ENCODE results near the gene PCSK2. TPM values are rescaled to one million over a fixed set of nuclear protein-coding genes. Genes with fewer than 3 reads are reported as not detected.

PCSK2 gene
- total RNA-seq, 1 donor from 2014 or later: 1.7 TPM

- intact Hi-C loops (cut with micrococcal nuclease): no loop called here
- no peak for ATAC-seq
- no peak for DNase-seq
These were observed 152.8 kb downstream of the PCSK2 start for GRCh38 chr20:17379651-17380050.

- ATAC-seq (no peak), DNase-seq (no peak)
- intact Hi-C loops (cut with micrococcal nuclease): no loop called here
These were observed 154.0 kb downstream of the PCSK2 start for GRCh38 chr20:17380801-17381200.

DNA sequence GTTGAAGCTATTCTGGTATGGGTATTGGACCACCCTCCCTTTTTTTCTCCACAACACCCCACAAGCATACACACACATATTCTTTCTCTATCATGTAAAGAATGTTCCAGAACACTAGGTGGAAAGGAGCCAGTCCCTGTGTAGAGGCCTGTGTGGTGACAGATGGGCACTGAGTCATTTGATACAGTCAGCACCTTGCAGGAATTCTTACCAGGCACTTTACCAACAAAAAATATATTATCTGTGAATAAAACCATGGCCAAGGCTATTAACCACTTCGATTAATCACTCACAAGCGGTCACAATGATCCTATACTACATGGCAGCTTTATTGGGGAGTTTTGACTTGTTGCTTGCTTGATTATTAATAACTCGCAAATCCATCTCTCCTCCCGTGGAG is 154.9 kb downstream of the PCSK2 start:
- DNase-seq (no peak), ATAC-seq (no peak)
- intact Hi-C loops (cut with micrococcal nuclease): no loop called here

- intact Hi-C loops (cut with micrococcal nuclease): no loop called here
- ATAC-seq (no peak), DNase-seq (no peak)
These were observed 159.0 kb downstream of the PCSK2 start for GRCh38 chr20:17385798-17386197.

DNA sequence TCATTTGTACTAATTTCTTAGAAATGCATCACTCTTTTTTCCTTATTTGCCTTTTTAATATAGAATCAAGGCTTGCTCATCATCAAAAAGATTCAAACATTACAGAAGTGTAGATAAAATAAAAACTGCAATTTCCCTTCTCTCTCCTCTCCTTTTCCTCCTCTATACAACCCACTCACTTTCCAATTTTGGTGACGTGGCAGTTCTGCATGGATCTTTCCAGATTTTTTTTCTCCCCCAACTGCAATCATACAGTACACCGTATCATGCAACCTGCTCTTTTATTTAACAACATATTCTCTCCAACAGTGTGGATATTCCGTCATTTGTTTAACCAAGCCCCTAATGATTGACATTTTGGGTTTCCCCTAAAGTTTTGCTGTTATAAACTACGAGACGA is 163.8 kb downstream of the PCSK2 start:
- intact Hi-C loops (cut with micrococcal nuclease): no loop called here
- ATAC-seq (no peak), DNase-seq (no peak)

- DNase-seq: no peak
- no peak for ATAC-seq
- intact Hi-C loops (cut with micrococcal nuclease): no loop called here
These were observed 164.4 kb downstream of the PCSK2 start for GRCh38 chr20:17391127-17391771.

- intact Hi-C loops (cut with micrococcal nuclease): no loop called here
- ATAC-seq: no peak
- no peak for DNase-seq
These were observed 167.6 kb downstream of the PCSK2 start for GRCh38 chr20:17394411-17394810.

GRCh38 chr20:17395729-17396128 is 168.9 kb downstream of the PCSK2 start:
- intact Hi-C loops (cut with micrococcal nuclease): no loop called here
- ATAC-seq (no peak), DNase-seq (no peak)

DNA sequence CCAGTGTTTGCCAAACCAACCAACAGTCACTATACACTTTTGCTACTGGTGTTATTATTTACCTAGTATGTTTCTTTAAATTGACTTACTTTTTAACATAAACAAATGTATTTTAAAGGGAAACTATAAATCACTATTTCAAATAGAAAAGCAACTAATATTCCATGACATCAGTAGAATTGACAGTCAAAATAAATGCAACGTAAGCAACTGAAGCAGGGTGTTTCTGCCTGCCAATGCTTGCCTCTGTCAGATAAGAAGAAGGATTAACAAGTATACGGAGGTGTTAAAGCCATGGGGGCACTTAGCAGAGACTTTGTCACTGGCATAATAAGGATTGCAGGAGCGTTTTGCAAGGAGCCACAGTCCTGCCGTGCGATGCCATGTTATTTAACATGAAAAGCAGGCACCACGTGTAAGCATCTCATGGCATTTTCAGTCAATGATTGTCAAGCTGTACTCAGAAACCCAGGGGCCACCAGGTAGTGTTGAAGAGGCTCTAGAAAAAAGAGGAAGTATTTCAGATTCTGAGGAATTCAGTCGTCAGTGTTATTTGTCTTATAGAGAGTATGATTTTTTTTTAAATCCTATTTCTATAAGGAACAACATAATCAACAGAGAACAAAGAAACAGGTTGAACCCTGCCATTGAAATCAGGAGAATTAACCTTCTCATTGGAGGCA is 172.6 kb downstream of the PCSK2 start:
- intact Hi-C loops (cut with micrococcal nuclease): no loop called here
- DNase-seq (no peak), ATAC-seq (no peak)

DNA sequence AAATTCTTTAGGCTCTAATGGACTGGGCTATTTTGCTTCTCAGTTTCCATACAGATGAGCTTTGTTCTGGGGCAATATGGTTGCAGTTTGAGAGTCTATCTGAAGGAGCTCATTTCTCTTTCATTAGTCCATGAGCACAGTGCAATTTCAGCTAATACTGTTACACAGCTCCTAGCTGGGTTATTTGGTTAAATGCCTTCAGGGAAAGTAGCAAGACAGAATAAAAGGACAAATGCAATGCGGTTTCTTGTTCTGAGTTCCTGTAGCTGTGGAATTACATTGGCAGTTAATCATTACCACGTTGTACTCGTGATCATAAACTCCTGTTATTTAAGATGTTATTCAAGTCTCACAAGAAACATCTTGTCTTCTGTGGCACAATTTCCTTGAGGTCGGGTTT is 176.6 kb downstream of the PCSK2 start:
- ATAC-seq (no peak), DNase-seq (no peak)
- intact Hi-C loops (cut with micrococcal nuclease): no loop called here

DNA sequence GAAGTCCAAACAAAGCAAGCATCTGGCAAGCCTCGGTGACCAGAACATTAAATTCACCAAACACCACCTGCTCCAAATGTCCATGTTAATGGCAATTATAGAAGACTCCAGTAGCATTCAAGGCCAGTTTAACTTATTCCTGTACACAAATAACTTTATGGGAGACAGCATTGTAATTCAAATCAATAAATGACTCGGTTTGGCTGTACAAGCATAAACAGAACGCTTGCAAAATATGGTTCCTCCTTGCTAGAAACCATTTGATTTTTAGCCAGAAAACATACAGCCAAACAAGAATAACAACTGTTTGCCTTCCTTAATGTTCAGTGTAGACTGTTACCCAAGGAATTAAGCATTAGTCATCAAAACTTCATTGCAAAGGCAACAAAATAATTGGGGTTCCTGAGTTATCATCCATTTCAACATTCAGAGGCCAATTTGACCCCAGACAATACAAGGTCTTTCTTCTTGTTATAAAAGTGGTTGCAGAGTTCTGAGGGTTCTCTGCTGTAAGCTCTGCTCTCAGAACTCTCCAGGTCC is 179.3 kb downstream of the PCSK2 start:
- no peak for DNase-seq
- ATAC-seq: no peak
- intact Hi-C loops (cut with micrococcal nuclease): no loop called here

DNA sequence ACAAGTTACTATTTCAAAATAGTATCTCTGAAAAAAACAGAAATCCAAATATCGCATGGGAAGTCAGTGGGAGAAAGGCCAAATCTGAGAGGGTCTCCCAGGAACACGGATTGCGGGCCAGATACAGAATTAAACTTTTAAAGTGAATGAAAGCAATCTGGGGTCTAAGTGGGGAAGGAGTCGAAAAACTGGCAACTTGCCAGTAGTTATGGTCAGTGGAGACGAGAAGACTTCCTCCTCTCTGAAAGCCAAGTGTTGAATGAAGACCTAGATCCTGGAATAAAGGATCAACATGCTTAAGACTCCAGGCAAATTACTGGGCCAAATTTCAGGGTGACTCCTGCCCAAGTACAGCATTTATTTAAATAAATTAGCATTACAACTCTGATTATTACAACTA is 180.7 kb downstream of the PCSK2 start:
- ATAC-seq (no peak), DNase-seq (no peak)
- intact Hi-C loops (cut with micrococcal nuclease): no loop called here

DNA sequence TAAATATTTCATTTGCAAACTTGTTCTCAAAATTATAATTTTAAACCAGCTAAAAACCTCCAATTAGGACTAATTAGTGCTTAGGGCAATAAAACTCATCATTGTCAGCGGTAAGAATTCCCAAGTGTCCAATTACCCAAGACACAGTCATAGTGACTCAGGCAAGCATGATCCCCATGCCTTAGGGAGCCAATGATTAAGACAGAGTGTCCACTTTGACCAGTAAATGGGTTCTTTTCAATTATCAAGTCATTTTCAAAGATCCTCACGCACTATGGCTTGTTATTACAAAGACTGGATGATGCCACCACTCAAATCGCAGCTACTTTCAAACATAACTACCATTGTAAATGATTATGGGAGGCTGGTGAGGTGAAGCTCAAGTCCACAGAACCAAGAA is 190.4 kb downstream of the PCSK2 start:
- ATAC-seq: no peak
- intact Hi-C loops (cut with micrococcal nuclease): no loop called here
- DNase-seq: no peak

- ATAC-seq: no peak
- intact Hi-C loops (cut with micrococcal nuclease): no loop called here
These were observed 191.9 kb downstream of the PCSK2 start for GRCh38 chr20:17418737-17419136.

DNA sequence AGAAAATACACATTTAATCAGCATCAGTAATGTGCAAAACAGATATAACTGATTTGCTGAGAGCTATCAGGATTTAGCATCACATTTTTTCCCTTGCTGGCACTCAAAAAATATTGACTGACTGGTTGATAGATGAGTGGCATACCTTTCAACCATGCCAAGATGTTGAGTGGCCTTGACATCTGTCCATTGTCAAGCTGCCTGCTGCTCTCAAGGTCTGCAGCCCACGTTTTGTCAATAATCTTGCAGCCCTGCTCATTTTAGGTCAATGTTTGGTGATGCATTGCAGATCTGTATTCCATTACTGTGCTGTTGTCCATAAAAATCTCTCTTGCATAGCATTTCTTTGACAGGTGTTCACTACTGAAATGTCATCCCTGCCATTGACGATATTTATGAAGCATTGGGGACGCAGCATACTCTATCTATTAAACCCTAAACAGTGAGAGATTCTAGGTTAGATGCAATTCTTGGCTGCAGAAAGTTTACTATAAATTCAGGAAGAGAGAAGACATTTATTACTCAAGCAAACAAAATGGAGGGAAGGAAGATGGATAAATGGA is 192.7 kb downstream of the PCSK2 start:
- intact Hi-C loops (cut with micrococcal nuclease): no loop called here
- DNase-seq: no peak
- ATAC-seq: no peak

More at GRCh38 chr20:17418737-17419136, 191.9 kb downstream of the PCSK2 start:
- DNase-seq: no peak

DNA sequence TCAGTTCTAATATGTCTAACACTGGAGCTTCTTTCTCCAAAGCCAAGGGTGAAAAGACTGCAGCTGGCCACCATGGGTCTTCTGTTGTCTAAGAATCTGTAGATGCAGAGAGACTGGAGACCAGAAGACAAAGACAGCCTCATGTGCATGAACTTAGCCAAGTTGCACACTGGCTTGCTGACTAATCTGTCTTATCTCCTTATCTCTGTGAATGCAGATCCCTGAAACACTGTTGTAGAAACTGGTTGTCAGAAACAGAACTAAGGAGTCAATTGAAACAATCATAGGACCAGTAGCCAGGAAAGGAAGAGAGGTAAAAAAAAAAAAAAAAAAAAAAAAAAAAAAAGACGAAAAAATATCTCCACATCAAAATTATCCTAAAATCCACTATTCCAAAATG is 194.7 kb downstream of the PCSK2 start:
- DNase-seq: no peak
- intact Hi-C loops (cut with micrococcal nuclease): no loop called here
- no peak for ATAC-seq

- intact Hi-C loops (cut with micrococcal nuclease): no loop called here
- no peak for ATAC-seq
- DNase-seq: no peak
These were observed 196.9 kb downstream of the PCSK2 start for GRCh38 chr20:17423782-17424181.

DNA sequence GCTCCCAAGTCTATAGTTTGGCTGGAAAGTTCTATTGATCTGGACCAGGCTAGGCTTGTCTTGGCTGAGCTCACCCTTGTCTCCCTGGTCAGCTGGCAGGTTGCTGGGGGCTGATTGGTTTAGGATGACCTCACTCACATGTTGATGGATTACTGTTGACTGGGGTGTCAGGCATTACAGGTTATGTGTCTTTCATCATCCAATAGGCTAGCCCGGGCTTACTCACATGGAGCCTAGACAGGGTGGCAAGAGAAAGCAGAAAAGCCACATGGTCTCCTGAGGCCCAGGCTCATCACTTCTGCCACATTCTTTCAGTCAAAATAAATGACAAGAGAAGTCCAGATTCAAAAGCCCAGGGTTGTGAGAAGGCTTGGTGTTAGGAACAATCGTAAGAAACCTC is 200.8 kb downstream of the PCSK2 start:
- no peak for ATAC-seq
- DNase-seq: no peak
- intact Hi-C loops (cut with micrococcal nuclease): no loop called here

DNA sequence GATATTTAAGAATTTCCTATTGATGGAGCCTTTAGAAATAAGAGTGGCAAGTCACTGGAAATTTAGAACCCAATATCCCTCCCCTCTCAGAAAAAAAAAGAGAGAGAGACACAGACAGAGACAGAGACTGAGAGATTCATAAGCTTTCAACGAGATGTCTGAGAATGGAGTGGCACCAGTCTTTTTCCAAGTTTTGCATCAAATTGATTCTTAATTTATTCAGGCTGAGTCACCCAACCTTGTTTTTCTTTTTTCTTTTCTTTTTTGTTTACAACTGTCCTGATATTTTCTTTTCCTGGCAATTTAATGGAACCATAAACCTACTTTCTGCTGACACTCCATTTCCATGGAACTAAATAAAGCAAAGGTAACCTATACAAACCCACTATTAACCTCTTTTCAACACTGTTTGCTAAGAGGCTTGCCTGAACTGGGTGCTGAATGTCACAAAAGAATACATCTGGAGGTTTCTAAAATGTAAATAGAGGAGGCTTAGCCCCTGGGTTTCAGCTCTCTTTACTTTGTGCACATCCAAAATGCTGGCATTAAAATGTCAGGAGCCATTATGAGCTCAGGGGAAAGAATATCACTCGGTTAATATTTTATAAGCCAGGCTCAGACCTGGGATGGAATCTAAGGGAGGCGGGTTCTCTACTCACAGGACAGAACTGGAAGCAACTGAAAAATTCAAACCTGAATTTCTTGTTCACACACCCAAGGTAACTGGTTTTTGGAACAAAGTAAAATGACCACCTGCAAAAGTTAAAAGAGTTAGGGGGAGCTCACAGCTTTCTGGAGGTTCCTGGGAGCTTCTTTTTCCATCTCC is 203.5 kb downstream of the PCSK2 start:
- no peak for ATAC-seq
- intact Hi-C loops (cut with micrococcal nuclease): loop anchor here (5.0 kb wide), 1 partner anchor 628 kb away; no protein-coding TSS in a partner anchor
- DNase-seq: no peak
